Endometrial microvascular endothelial cells (primary cell): ENCODE measurements around the gene PCED1B. TPM values are rescaled to one million over a fixed set of nuclear protein-coding genes. Genes with fewer than 3 reads are reported as not detected.

Source experiments
- in situ Hi-C: cut with HindIII; loops from 2 replicates; pipeline ENCODE4 v1.10.0; 2017; ENCODE audit warnings: low sequenced_read_pairs, low pct_unique_long_range_greater_than_20kb; ENCODE audit errors: inconsistent ontology term
- total RNA-seq: library from RNA; depleted of rRNA; stranded (reverse); fragments of >200 nt; gene quantifications from one replicate; pipeline ENCODE4 v1.2.3, GENCODE V29; 2015; ENCODE audit errors: inconsistent ontology term

The PCED1B gene
- total RNA-seq, 1 donor from 2014 or later, result not detected

- in situ Hi-C loops, result no loop called here
Measured at GRCh38 chr12:47245623-47246022, 166.2 kb downstream of the PCED1B start.

- in situ Hi-C loops, result no loop called here
Measured at GRCh38 chr12:47247418-47247817, 168.0 kb downstream of the PCED1B start.

- in situ Hi-C loops, result no loop called here
Measured at GRCh38 chr12:47249082-47249481, 169.7 kb downstream of the PCED1B start.

GRCh38 chr12:47249719-47250357 is 170.4 kb downstream of the PCED1B start:
- in situ Hi-C loops, result no loop called here

GRCh38 chr12:47251919-47252318 is 172.5 kb downstream of the PCED1B start:
- in situ Hi-C loops, result no loop called here

- in situ Hi-C loops, result no loop called here
Measured at GRCh38 chr12:47264951-47265350, 185.5 kb downstream of the PCED1B start.

- in situ Hi-C loops, result no loop called here
Measured at GRCh38 chr12:47265391-47265790, 186.0 kb downstream of the PCED1B start.

- in situ Hi-C loops, result no loop called here
Measured at GRCh38 chr12:47267571-47267970, 188.2 kb downstream of the PCED1B start.

GRCh38 chr12:47268501-47269454 is 189.4 kb downstream of the PCED1B start:
- in situ Hi-C loops, result no loop called here

GRCh38 chr12:47269916-47270315 is 190.5 kb downstream of the PCED1B start:
- in situ Hi-C loops, result no loop called here

- in situ Hi-C loops, result no loop called here
Measured at GRCh38 chr12:47270782-47271664, 191.6 kb downstream of the PCED1B start.

GRCh38 chr12:47271800-47272239 is 192.4 kb downstream of the PCED1B start:
- in situ Hi-C loops, result no loop called here

- in situ Hi-C loops, result no loop called here
Measured at GRCh38 chr12:47272412-47273190, 193.2 kb downstream of the PCED1B start.

GRCh38 chr12:47273191-47273626 is 193.8 kb downstream of the PCED1B start:
- in situ Hi-C loops, result no loop called here

- in situ Hi-C loops, result no loop called here
Measured at GRCh38 chr12:47274760-47275159, 195.3 kb downstream of the PCED1B start.

- in situ Hi-C loops, result no loop called here
Measured at GRCh38 chr12:47276253-47276620, 196.8 kb downstream of the PCED1B start.

GRCh38 chr12:47276621-47277309 is 197.3 kb downstream of the PCED1B start:
- in situ Hi-C loops, result no loop called here

GRCh38 chr12:47277972-47278448 is 198.6 kb downstream of the PCED1B start:
- in situ Hi-C loops, result no loop called here
